DMS79 treated with DMSO at 0.1 percent for 48 hours (cell line): ENCODE data around the gene ZDHHC20.

ENCODE experiments used
- DNase-seq: peaks from one replicate; lab custom pipeline; 2025; lab: John Stamatoyannopoulos, UW

Gene ZDHHC20

GRCh38 chr13:21324803-21325202 lies 134.3 kb downstream of the ZDHHC20 start:
- DNase-seq: no peak

DNA sequence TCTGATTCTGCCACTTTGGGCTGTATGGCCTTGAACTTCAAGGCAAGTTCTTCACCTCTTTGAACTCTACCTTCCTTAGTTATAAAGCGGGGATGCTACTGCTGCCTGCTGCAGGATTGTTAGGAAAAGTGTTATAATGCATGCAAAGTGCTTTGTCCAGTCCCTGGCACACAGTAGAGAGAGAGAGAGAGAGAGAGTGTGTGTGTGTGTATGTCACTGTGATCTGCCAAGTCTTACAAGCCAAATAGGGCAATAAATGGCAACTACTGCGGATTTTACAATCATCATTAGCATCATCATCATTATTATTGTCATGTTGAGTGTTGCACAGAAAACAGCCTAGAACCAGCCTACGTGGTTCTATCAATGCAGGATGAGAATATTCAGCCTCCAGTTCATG lies 136.1 kb downstream of the ZDHHC20 start:
- DNase-seq: no peak
